GM18505 (cell line): ENCODE results near the gene LKAAEAR1.

ENCODE experiments used
- ATAC-seq: cut with Tn5 transposase; IDR thresholded peaks from one replicate; pipeline ENCODE4 v1.9.1; 2021; ENCODE audit not compliant: unreplicated experiment
- POLR2A ChIP-seq: IDR thresholded peaks from 4 replicates; pipeline ENCODE4 v1.6.1; 2011; ENCODE audit warnings: borderline replicate concordance; ENCODE audit not compliant: insufficient read depth, insufficient read length; ENCODE audit errors: extremely low read depth

LKAAEAR1 gene

GRCh38 chr20:64037498-64038213, 46.5 kb downstream of the LKAAEAR1 start:
- ATAC-seq, result no peak
- TF ChIP-seq POLR2A, result no peak

- ATAC-seq, result no peak
- TF ChIP-seq POLR2A, result no peak
Observed at GRCh38 chr20:64037199-64037497, 47.0 kb downstream of the LKAAEAR1 start.

- ATAC-seq, result no peak
- TF ChIP-seq POLR2A, result no peak
Observed at GRCh38 chr20:64036346-64037198, 47.6 kb downstream of the LKAAEAR1 start.

DNA sequence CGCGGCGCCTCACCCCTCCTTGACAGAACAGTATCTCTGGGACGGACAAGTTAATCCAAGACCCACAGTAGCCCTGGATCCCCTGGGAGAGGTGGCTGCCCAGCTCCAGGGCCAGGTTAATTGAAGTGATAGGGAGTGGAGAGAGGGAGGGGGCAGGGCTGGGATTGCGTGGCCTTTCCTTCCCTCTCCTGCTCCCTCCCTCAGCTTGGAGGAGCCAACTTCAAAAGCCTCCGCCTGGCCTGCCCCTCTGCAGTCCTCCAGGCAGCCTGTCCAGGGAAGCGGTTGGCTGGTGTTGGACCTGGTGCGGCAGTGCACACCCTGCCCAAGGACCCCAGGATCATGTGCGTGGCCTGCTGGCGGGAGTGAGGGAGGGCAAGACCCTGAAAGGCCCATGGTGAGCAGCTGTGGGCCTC, 48.3 kb downstream of the LKAAEAR1 start, which contains the start of gene C20orf204:
Gene C20orf204, plus strand, starts transcription at position 250 of the 413 bp plus-strand sequence. Its CDS starts 142 bp downstream, at position 392.
- ATAC-seq, result no peak
- TF ChIP-seq POLR2A, result no peak

GRCh38 chr20:64035066-64035932, 48.9 kb downstream of the LKAAEAR1 start:
- no peak for TF ChIP-seq POLR2A
- no peak for ATAC-seq

DNA sequence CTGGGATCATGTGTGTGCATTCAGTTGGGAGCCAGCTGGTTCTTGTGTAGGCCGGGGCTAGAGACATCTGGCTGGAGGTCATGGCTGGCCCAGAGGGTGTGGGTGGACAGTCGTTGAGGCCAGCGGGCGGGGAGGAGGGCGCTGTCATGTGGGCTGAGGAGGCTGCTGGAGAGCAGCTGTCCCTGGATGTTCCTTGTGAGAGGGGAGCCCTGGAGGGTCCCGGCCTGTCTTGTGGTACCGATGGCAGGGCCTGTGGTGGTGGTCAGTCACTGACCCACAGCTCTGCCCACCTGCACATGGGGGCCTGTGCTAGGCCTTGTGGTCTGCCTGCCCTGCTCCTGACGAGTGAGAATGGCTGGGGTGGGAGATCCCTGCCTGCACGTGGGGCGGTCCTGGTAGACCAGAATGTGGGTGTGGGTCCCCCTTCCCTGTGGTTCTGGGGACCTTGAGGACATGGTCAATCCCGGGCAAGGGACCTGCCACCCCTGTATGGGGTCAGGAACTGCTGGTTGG, 50.2 kb downstream of the LKAAEAR1 start:
- no peak for TF ChIP-seq POLR2A

More for the DNA sequence above, 50.2 kb downstream of the LKAAEAR1 start:
- no peak for ATAC-seq
